ENCODE measurements around the gene DYRK1A. TPM values are rescaled to one million over a fixed set of nuclear protein-coding genes. Genes with fewer than 3 reads are reported as not detected.
A peak's percentile ranks its signal among the peaks of the same experiment; 100 is the strongest.

DYRK1A gene
- total RNA-seq, 1 donor from 2014 or later = 64.6 TPM

GRCh38 chr21:37414292-37415253 lies 48.0 kb downstream of the DYRK1A start:
- intact Hi-C loops (cut with micrococcal nuclease) = no loop called here
- H3K9me3 ChIP-seq (replicated peaks) = no peaks in the 10 kb centered on the region
- TF ChIP-seq, protein P1, sequence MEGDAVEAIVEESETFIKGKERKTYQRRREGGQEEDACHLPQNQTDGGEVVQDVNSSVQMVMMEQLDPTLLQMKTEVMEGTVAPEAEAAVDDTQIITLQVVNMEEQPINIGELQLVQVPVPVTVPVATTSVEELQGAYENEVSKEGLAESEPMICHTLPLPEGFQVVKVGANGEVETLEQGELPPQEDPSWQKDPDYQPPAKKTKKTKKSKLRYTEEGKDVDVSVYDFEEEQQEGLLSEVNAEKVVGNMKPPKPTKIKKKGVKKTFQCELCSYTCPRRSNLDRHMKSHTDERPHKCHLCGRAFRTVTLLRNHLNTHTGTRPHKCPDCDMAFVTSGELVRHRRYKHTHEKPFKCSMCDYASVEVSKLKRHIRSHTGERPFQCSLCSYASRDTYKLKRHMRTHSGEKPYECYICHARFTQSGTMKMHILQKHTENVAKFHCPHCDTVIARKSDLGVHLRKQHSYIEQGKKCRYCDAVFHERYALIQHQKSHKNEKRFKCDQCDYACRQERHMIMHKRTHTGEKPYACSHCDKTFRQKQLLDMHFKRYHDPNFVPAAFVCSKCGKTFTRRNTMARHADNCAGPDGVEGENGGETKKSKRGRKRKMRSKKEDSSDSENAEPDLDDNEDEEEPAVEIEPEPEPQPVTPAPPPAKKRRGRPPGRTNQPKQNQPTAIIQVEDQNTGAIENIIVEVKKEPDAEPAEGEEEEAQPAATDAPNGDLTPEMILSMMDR (IDR thresholded peaks at IDR 0.05; ENCODE audit: borderline replicate concordance) = no peak
- H3K27me3 ChIP-seq (ENCODE audit: low read depth) = no peaks in the 10 kb centered on the region
- H3K4me1 ChIP-seq = peaks cover 99% of the 10 kb centered on the region
- H3K4me3 ChIP-seq = no peak overlapping the region
- DNase-seq = no peak
- H3K27ac ChIP-seq (replicated peaks) = peak overlapping the region; percentile 59
- H3K36me3 ChIP-seq = no peaks in the 10 kb centered on the region

- H3K9me3 ChIP-seq (replicated peaks) = no peaks in the 10 kb centered on the region
- H3K36me3 ChIP-seq = no peaks in the 10 kb centered on the region
- DNase-seq = no peak
- TF ChIP-seq, protein P1 (IDR thresholded peaks at IDR 0.05; ENCODE audit: borderline replicate concordance) = no peak
- peaks cover 100% of the 10 kb centered on the region for H3K4me1 ChIP-seq
- H3K27ac ChIP-seq (replicated peaks) = peak overlapping the region; percentile 59
- intact Hi-C loops (cut with micrococcal nuclease) = no loop called here
- no peaks in the 10 kb centered on the region for H3K27me3 ChIP-seq (ENCODE audit: low read depth)
- H3K4me3 ChIP-seq = no peak overlapping the region
Observed at GRCh38 chr21:37415939-37416338, 49.4 kb downstream of the DYRK1A start.

- intact Hi-C loops (cut with micrococcal nuclease) = no loop called here
- peak overlapping the region; percentile 59 for H3K27ac ChIP-seq (replicated peaks)
Observed at GRCh38 chr21:37416914-37417313, 50.3 kb downstream of the DYRK1A start.

GRCh38 chr21:37419228-37419906 lies 52.8 kb downstream of the DYRK1A start:
- Histone ChIP-seq H3K27ac (replicated peaks) (peak overlapping the region; percentile 21), H3K4me1 (peaks cover 98% of the 10 kb centered on the region), H3K27me3 (ENCODE audit: low read depth) (no peaks in the 10 kb centered on the region), H3K36me3 (no peaks in the 10 kb centered on the region), H3K9me3 (replicated peaks) (no peaks in the 10 kb centered on the region), H3K4me3 (no peak overlapping the region)
- TF ChIP-seq, protein P1 (IDR thresholded peaks at IDR 0.05; ENCODE audit: borderline replicate concordance) = no peak
- DNase-seq = no peak
- intact Hi-C loops (cut with micrococcal nuclease) = no loop called here

More at GRCh38 chr21:37416914-37417313, 50.3 kb downstream of the DYRK1A start:
- H3K4me1 ChIP-seq = peaks cover 100% of the 10 kb centered on the region
- H3K9me3 ChIP-seq (replicated peaks) = no peaks in the 10 kb centered on the region
- H3K36me3 ChIP-seq = no peaks in the 10 kb centered on the region
- no peak for DNase-seq
- no peak overlapping the region for H3K4me3 ChIP-seq
- TF ChIP-seq, protein P1 (IDR thresholded peaks at IDR 0.05; ENCODE audit: borderline replicate concordance) = no peak
- no peaks in the 10 kb centered on the region for H3K27me3 ChIP-seq (ENCODE audit: low read depth)

- intact Hi-C loops (cut with micrococcal nuclease) = no loop called here
- Histone ChIP-seq H3K9me3 (replicated peaks) (no peaks in the 10 kb centered on the region), H3K36me3 (no peaks in the 10 kb centered on the region), H3K4me3 (no peak overlapping the region), H3K27ac (replicated peaks) (no peak overlapping the region), H3K27me3 (ENCODE audit: low read depth) (no peaks in the 10 kb centered on the region), H3K4me1 (peaks cover 98% of the 10 kb centered on the region)
- no peak for DNase-seq
- TF ChIP-seq, protein P1 (IDR thresholded peaks at IDR 0.05; ENCODE audit: borderline replicate concordance) = no peak
Observed at GRCh38 chr21:37421306-37421705, 54.7 kb downstream of the DYRK1A start.

Data from left ventricle myocardium inferior (tissue), 1 donor.